Uterus (tissue), 4 donors: ENCODE data around the gene IGSF5. TPM values are rescaled to one million over a fixed set of nuclear protein-coding genes. Genes with fewer than 3 reads are reported as not detected.

ENCODE experiments used
- DNase-seq, 2 donors: peaks; one replicate each; pipeline ENCODE4 v3.0.0-alpha.2; 2019 to 2020
- H3K27ac ChIP-seq, 2 donors: fragments of 200-600 bp; sonication (generic); 1 replicate in 1 of 2; 2 replicates in 1 of 2; pipeline ENCODE4 v1.5.1; 2016 to 2018
- H3K27me3 ChIP-seq, 2 donors: fragments of 200-600 bp; sonication (generic); one replicate each; pipeline ENCODE4 v1.5.1; 2018 to 2019; ENCODE audit warnings: control low read depth in 1 of 2
- H3K36me3 ChIP-seq, 2 donors: fragments of 200-600 bp; sonication (generic); one replicate each; pipeline ENCODE4 v1.5.1; 2019; ENCODE audit warnings: control low read depth in 1 of 2
- H3K4me1 ChIP-seq, 2 donors: fragments of 200-600 bp; sonication (generic); one replicate each; pipeline ENCODE4 v1.5.1; 2018 to 2019; ENCODE audit warnings: control low read depth in 1 of 2
- H3K4me3 ChIP-seq, 2 donors: fragments of 200-600 bp; sonication (generic); 1 replicate in 1 of 2; 2 replicates in 1 of 2; pipeline ENCODE4 v1.5.1; 2018 to 2019; ENCODE audit warnings: mild to moderate bottlenecking in 1 of 2
- H3K9me3 ChIP-seq, 2 donors: fragments of 200-600 bp; sonication (generic); one replicate each; pipeline ENCODE4 v1.5.1; 2019; ENCODE audit warnings: control low read depth in 1 of 2
- POLR2A ChIP-seq, 2 donors: fragments of 450-650 bp; IDR thresholded peaks; one replicate each; pipeline ENCODE4 v1.6.1; 2016; ENCODE audit warnings: antibody characterized with exemption in 2 of 2, mild to moderate bottlenecking in 1 of 2, moderate library complexity in 1 of 2
- intact Hi-C: fragments of 100-400 bp; cut with DNase I; formaldehyde crosslinking; loops from one replicate; pipeline ENCODE4 v1.15.1; 2023; ENCODE audit warnings: low total_unique reads
- total RNA-seq, 4 donors: library from RNA; depleted of rRNA in 3 of 4; stranded (reverse); fragments of >200 nt in 3 of 4; gene quantifications; one replicate each; pipeline versions ENCODE4 v1.1.0 to v1.2.4, GENCODE V29; 2014 to 2023
- TF ChIP-seq, protein P1 (sequence below), 4 experiments: fragments of 200-600 bp in 2 of 4; fragments of 450-650 bp in 2 of 4; sonication (generic) in 2 of 4; IDR thresholded peaks; one replicate each; pipeline ENCODE4 v1.5.1; 2016 to 2019; ENCODE audit warnings: antibody characterized with exemption in 4 of 4, mild to moderate bottlenecking in 2 of 4, moderate library complexity in 1 of 4
- donor health status: DM: yes; HTN: yes; CAD: no.

The IGSF5 gene
- total RNA-seq, 4 donors from 2014 or later, result 0.27 to 1.0 TPM; not detected in 2

DNA sequence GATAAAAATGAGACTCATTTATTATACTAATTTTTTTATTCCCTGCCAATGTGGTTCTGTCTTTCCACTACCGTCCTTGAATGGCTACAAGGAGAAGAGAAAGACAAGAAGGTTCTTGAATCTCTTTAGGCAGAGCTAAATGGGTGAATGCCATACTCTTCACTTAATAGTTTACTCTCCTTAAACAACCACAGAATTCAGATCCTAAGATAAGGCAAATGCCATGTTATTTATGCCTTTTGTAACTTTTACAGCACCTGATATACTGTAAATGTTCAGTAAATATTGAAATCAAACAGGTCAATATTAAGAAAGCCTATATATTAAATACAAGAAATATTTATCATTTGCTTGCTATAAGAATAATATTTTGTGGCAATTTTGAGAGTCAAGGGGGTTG is 58.4 kb downstream of the IGSF5 start:
- H3K4me1 ChIP-seq, result no peaks in the 10 kb centered on the region

DNA sequence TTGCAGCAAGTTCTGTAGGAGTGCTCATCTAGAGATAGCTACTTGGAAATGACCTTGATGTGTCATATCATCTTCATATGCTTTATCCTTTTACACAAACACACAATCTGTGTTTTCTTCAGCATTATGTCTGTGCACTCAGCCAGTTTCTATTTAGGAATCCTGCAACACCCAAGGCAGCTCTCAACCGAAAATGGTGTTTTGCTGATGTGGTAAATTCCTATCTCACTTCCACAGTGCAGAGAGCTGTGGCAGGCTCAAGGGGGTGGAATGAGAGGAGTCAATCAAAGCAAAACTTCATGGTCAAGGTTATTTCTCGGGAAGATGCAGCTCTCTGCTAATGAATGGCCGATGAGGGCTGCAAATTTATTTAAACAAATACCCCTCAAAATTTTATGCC is 59.3 kb downstream of the IGSF5 start:
- no peak for DNase-seq
- H3K9me3 ChIP-seq, result no peaks in the 10 kb centered on the region
- no peaks in the 10 kb centered on the region for H3K4me1 ChIP-seq
- no peaks in the 10 kb centered on the region for H3K36me3 ChIP-seq
- no peaks in the 10 kb centered on the region for H3K27me3 ChIP-seq
- H3K4me3 ChIP-seq, result no peak overlapping the region
- no peak overlapping the region for H3K27ac ChIP-seq
- intact Hi-C loops, result no loop called here
- TF ChIP-seq POLR2A (IDR thresholded peaks at IDR 0.05), result no peak
- TF ChIP-seq, protein P1, sequence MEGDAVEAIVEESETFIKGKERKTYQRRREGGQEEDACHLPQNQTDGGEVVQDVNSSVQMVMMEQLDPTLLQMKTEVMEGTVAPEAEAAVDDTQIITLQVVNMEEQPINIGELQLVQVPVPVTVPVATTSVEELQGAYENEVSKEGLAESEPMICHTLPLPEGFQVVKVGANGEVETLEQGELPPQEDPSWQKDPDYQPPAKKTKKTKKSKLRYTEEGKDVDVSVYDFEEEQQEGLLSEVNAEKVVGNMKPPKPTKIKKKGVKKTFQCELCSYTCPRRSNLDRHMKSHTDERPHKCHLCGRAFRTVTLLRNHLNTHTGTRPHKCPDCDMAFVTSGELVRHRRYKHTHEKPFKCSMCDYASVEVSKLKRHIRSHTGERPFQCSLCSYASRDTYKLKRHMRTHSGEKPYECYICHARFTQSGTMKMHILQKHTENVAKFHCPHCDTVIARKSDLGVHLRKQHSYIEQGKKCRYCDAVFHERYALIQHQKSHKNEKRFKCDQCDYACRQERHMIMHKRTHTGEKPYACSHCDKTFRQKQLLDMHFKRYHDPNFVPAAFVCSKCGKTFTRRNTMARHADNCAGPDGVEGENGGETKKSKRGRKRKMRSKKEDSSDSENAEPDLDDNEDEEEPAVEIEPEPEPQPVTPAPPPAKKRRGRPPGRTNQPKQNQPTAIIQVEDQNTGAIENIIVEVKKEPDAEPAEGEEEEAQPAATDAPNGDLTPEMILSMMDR (IDR thresholded peaks at IDR 0.05), result no peak

More for the DNA sequence above, 58.4 kb downstream of the IGSF5 start:
- no peak for DNase-seq
- H3K36me3 ChIP-seq, result no peaks in the 10 kb centered on the region
- no peak overlapping the region for H3K27ac ChIP-seq
- H3K9me3 ChIP-seq, result no peaks in the 10 kb centered on the region
- H3K4me3 ChIP-seq, result no peak overlapping the region
- no peaks in the 10 kb centered on the region for H3K27me3 ChIP-seq
- intact Hi-C loops, result no loop called here
- TF ChIP-seq POLR2A (IDR thresholded peaks at IDR 0.05), result no peak
- TF ChIP-seq, protein P1 (IDR thresholded peaks at IDR 0.05), result no peak

DNA sequence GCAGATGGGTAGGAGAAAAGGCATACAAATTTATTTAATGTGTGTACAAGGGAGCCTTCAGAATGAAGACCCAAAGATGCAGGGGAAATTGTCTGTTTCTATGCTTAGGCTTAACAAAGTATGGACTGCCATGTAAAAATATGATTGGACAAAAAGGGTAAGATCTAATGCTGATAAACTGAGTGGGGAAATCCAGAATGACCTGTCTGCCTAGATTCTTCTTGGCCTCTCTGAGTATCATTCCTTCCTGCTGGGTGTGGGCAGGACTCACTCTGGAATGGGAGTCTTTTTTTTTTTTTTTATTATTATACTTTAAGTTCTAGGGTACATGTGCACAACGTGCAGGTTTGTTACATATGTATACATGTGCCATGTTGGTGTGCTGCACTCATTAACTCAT is 61.0 kb downstream of the IGSF5 start:
- no peak for DNase-seq
- no peaks in the 10 kb centered on the region for H3K4me1 ChIP-seq
- no peaks in the 10 kb centered on the region for H3K36me3 ChIP-seq
- H3K27ac ChIP-seq, result no peak overlapping the region
- H3K4me3 ChIP-seq, result no peak overlapping the region
- intact Hi-C loops, result no loop called here
- H3K9me3 ChIP-seq, result no peaks in the 10 kb centered on the region
- TF ChIP-seq POLR2A (IDR thresholded peaks at IDR 0.05), result no peak
- TF ChIP-seq, protein P1 (IDR thresholded peaks at IDR 0.05), result no peak
- H3K27me3 ChIP-seq, result no peaks in the 10 kb centered on the region

DNA sequence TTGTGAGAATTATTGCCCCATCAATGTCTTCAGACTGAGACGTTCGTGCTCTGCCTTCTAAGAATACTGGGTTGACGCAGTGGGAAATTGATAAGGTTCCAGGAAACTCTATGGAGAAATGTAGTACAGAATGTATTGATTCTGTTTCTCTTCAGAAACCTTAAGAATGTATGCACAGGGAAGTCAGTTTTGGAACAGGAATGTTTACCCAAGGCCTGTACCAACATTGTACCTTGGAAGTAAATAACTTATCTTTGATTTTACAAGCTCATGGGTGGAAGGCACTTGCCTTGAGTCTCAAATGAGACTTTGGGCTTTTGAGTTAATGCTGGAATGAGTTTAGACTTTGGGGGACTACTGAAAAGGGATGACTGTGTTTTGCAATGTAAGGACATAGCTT is 62.8 kb downstream of the IGSF5 start:
- TF ChIP-seq POLR2A (IDR thresholded peaks at IDR 0.05), result no peak
- TF ChIP-seq, protein P1 (IDR thresholded peaks at IDR 0.05), result no peak

DNA sequence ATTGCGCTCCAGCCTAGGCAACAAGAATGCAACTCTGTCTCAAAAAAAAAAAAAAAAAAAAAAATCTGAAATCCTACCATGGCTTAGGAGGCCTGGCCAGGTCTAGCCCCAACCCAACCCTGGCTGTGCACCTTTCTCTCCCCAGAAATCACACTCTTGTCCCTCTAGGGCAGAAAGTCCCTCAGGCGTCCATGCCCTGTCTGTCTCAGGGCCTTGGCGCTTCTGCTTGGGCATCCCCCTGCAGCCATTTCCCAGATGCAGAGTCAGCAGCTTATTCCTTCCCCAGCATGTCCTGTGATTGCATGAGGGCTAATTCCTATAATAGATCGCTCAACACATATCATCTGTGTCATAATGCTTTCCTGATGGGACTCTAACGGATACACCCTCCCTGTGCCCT is 65.0 kb downstream of the IGSF5 start:
- intact Hi-C loops, result no loop called here

More for the DNA sequence above, 62.8 kb downstream of the IGSF5 start:
- Histone ChIP-seq H3K4me1 (no peaks in the 10 kb centered on the region), H3K36me3 (no peaks in the 10 kb centered on the region), H3K9me3 (no peaks in the 10 kb centered on the region), H3K27me3 (no peaks in the 10 kb centered on the region), H3K27ac (no peak overlapping the region), H3K4me3 (no peak overlapping the region)
- DNase-seq, result no peak
- intact Hi-C loops, result no loop called here

More for the DNA sequence above, 65.0 kb downstream of the IGSF5 start:
- TF ChIP-seq, protein P1 (IDR thresholded peaks at IDR 0.05), result no peak
- no peak for TF ChIP-seq POLR2A (IDR thresholded peaks at IDR 0.05)
- H3K9me3 ChIP-seq, result no peaks in the 10 kb centered on the region
- H3K36me3 ChIP-seq, result no peaks in the 10 kb centered on the region
- DNase-seq, result no peak
- H3K27me3 ChIP-seq, result no peaks in the 10 kb centered on the region
- no peak overlapping the region for H3K4me3 ChIP-seq
- no peak overlapping the region for H3K27ac ChIP-seq
- no peaks in the 10 kb centered on the region for H3K4me1 ChIP-seq
